Lung (tissue), 12 donors: ENCODE results near the gene PNMA8C. TPM values are rescaled to one million over a fixed set of nuclear protein-coding genes. Genes with fewer than 3 reads are reported as not detected.

Experiments used
- ATAC-seq: fragments of 200-7000 bp; cut with Tn5 transposase; one replicate; pipeline ENCODE4 v1.9.1; 2020; ENCODE audit warnings: moderate number of reproducible peaks; ENCODE audit not compliant: insufficient read depth, low FRiP score
- DNase-seq, 3 donors: peaks; one replicate each; pipeline ENCODE4 v3.0.0-alpha.2; 2013 to 2017
- H3K27ac ChIP-seq, 2 donors: one replicate each; pipeline ENCODE4 v1.5.1; 2013; ENCODE audit warnings: mild to moderate bottlenecking in 2 of 2, moderate library complexity in 2 of 2, control low read depth in 1 of 2, inconsistent platforms in 1 of 2, low read depth in 1 of 2, low read length in 1 of 2
- H3K27me3 ChIP-seq, 3 donors: one replicate each; pipeline ENCODE4 v1.5.1; 2013; ENCODE audit warnings: low read length in 2 of 3; ENCODE audit not compliant: control insufficient read depth in 3 of 3, insufficient read depth in 3 of 3
- H3K36me3 ChIP-seq, 4 donors: one replicate each; pipeline ENCODE4 v1.5.1; 2013; ENCODE audit warnings: low read length in 4 of 4, mild to moderate bottlenecking in 1 of 4, moderate library complexity in 1 of 4; ENCODE audit not compliant: control insufficient read depth in 4 of 4, insufficient read depth in 4 of 4
- H3K4me1 ChIP-seq, 5 donors: one replicate each; pipeline ENCODE4 v1.5.1; 2013; ENCODE audit warnings: low read length in 5 of 5, mild to moderate bottlenecking in 2 of 5, moderate library complexity in 1 of 5; ENCODE audit not compliant: control insufficient read depth in 5 of 5, insufficient read depth in 5 of 5
- H3K4me3 ChIP-seq: one replicate; pipeline ENCODE4 v1.5.1; 2013; ENCODE audit warnings: mild to moderate bottlenecking, control low read depth, moderate library complexity
- H3K9ac ChIP-seq, 2 donors: one replicate each; pipeline ENCODE4 v1.5.1; 2013; ENCODE audit warnings: low read length in 2 of 2, control low read depth in 1 of 2; ENCODE audit not compliant: insufficient read depth in 1 of 2
- H3K9me3 ChIP-seq, 4 donors: one replicate each; pipeline ENCODE4 v1.5.1; 2013; ENCODE audit warnings: low read length in 3 of 4, mild to moderate bottlenecking in 1 of 4, moderate library complexity in 1 of 4; ENCODE audit not compliant: control insufficient read depth in 4 of 4, insufficient read depth in 3 of 4
- WGBS, 2 donors: extraction: QIAGEN DNeasy Blood & Tissue Kit; methylation state at CpG; one replicate each; pipeline ENCODE4 v1.1.7; 2013; 5-methylcytosine and 5-hydroxymethylcytosine counted together
- polyA plus RNA-seq, 2 donors: library from polyadenylated mRNA; stranded (reverse); fragments of 200-250 nt; gene quantifications; one replicate each; pipeline ENCODE4 v1.2.1, GENCODE V29; 2013
- total RNA-seq, 2 donors: library from RNA; depleted of rRNA in 1 of 2; stranded (reverse); fragments of >200 nt in 1 of 2; gene quantifications; one replicate each; pipeline ENCODE4 v1.2.1, GENCODE V29; 2014 to 2021
- TF ChIP-seq, protein P1 (sequence below): IDR thresholded peaks from 2 replicates; pipeline ENCODE4 v1.5.1; 2012; ENCODE audit warnings: mild to moderate bottlenecking; ENCODE audit errors: control extremely low read depth, extremely low read depth
- donor health status: control.
- donor health status: control.
- donor health status: Bipolar disorder and iron deficiency.
- donor health status: healthy.
- donor health status: DM: yes; HTN: yes; CAD: no.

The PNMA8C gene
- total and polyA plus RNA-seq, 4 donors: 0.04 to 1.2 (median 0.47) TPM

DNA sequence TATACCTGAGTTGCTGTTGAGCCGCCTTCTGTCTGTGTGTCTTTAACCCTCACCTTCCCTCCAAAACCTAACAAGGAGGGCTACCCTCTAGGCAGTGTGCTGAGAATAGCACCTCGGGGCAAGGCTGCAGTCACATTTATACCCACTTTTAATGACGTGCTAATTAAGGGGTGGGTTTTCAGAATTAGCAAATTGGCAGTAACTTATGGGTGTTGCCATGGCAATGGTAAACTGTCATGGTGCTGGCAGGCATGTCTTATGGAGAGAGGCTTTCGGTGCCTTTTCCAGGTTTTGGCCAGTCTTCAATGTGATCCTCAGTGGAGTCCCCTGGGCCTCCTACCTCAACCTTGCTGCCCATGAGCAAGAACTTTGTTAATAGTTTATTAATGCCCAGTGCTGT is 43.9 kb upstream of the PNMA8C start:
- DNase-seq (no peak), ATAC-seq (no peak)
- H3K27me3 ChIP-seq: peaks cover 0 to 2% (median 0%) of the 10 kb centered on the region in 3 donors
- no peaks in the 10 kb centered on the region for H3K36me3 ChIP-seq
- H3K4me3 ChIP-seq: no peak overlapping the region
- H3K9ac ChIP-seq: no peak overlapping the region
- H3K4me1 ChIP-seq: peaks cover 0 to 40% (median 12%) of the 10 kb centered on the region in 5 donors
- no peak overlapping the region for H3K27ac ChIP-seq
- no peaks in the 10 kb centered on the region for H3K9me3 ChIP-seq
- WGBS, 2 donors: 85 to 86% methylated on average over 4 of the region's 4 CpGs
- TF ChIP-seq, protein P1, sequence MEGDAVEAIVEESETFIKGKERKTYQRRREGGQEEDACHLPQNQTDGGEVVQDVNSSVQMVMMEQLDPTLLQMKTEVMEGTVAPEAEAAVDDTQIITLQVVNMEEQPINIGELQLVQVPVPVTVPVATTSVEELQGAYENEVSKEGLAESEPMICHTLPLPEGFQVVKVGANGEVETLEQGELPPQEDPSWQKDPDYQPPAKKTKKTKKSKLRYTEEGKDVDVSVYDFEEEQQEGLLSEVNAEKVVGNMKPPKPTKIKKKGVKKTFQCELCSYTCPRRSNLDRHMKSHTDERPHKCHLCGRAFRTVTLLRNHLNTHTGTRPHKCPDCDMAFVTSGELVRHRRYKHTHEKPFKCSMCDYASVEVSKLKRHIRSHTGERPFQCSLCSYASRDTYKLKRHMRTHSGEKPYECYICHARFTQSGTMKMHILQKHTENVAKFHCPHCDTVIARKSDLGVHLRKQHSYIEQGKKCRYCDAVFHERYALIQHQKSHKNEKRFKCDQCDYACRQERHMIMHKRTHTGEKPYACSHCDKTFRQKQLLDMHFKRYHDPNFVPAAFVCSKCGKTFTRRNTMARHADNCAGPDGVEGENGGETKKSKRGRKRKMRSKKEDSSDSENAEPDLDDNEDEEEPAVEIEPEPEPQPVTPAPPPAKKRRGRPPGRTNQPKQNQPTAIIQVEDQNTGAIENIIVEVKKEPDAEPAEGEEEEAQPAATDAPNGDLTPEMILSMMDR: no peak

DNA sequence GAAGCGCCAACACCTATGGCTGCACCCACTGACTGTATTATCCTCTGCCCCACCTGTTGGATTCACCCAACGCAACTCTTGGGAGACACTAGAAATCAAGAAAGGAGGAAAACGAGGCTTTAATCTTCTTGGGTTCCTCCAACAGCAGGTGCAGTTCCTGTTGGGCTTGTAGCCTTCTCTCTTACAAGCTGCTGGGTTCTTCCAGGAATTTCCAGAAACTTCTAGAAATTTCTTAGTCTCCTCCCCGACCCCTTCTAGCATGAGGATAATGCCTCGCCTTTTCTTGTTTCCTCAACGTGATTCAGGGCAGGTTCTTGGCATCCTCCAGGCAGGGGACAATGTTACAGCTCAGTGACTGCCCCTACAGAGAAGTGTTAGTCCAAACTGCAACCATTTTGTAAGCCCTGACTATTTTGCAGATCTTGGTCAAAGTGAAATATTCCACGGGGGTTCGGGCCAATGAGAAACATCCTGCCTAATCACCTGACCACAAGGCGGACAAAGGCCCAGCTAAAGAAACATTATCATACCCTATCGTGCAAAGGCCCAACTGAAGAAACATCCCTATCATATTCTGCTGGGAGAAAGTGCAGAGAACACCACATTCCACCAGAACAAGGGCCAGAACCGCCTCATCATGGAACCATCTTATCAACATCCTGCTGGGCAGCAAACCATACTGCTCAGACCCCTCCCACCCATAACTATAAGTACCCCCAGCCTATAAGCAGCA is 43.2 kb upstream of the PNMA8C start:
- Histone ChIP-seq H3K27ac (peak overlapping the region in 1 of 2 donors; percentile 40), H3K9me3 (no peaks in the 10 kb centered on the region), H3K4me3 (no peak overlapping the region), H3K36me3 (no peaks in the 10 kb centered on the region), H3K4me1 (peaks cover 0 to 43% (median 12%) of the 10 kb centered on the region in 5 donors), H3K27me3 (peaks cover 0 to 2% (median 0%) of the 10 kb centered on the region in 3 donors), H3K9ac (peak overlapping the region in 1 of 2 donors; percentile 65)
- no peak for ATAC-seq
- TF ChIP-seq, protein P1: no peak
- WGBS, 2 donors: 59 to 69% methylated on average over 11 of the region's 11 CpGs
- DNase-seq: no peak

DNA sequence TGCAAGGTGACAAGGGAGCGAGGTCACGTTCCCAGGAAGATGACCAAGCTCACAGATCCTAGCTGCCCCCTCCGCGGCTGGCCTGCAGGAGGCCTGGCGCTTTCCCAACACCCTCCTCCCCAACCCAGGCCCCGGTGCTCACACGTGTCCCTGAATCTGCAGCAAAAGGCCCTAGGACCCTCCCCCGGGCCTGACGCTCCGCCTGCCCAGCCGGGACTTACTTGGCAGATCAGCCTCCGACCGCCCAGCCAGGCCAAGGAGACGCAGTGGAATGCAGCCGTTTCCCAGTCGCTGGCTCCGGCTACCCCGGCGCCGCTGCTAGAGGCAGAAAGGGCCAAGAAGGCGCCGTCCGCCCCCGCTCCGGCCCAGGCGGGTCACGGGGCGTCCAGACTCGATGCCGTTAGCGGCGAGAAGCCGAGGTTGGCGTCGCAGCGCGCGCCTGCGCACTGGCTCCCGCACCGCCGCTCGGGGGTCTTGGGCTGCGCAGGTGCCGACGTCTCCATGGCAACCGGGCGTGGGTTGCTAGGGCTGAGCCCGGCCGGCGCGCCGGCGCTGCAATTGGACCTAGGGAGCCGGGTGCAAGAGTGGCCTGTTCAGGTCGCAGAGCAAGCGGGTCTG is 42.5 kb upstream of the PNMA8C start, which contains the start of gene PNMA8A:
PNMA8A (minus strand) TSS at position 448 of the 618 bp plus-strand sequence. CDS start 528 bp downstream, outside the sequence.
- peaks cover 0 to 2% (median 0%) of the 10 kb centered on the region in 3 donors for H3K27me3 ChIP-seq
- TF ChIP-seq, protein P1: no peak
- peak within 1 kb of the TSS; percentile 44 to 65 for H3K9ac ChIP-seq
- H3K9me3 ChIP-seq: no peaks in the 10 kb centered on the region
- H3K36me3 ChIP-seq: no peaks in the 10 kb centered on the region
- WGBS, 2 donors: 2 to 6% methylated on average over 56 to 57 of the region's 57 CpGs
- no peak within 1 kb of the TSS for H3K4me3 ChIP-seq
- ATAC-seq: peak; percentile 72
- H3K4me1 ChIP-seq: peaks cover 0 to 50% (median 12%) of the 10 kb centered on the region in 5 donors
- DNase-seq: peak; percentile 94 to 96 (median 95)
- peak within 1 kb of the TSS; percentile 21 to 40 for H3K27ac ChIP-seq
